Measurements from ENCODE around the gene C6orf89.

C6orf89 gene

GRCh38 chr6:36885461-36886401, at the start of gene C6orf89:
Gene C6orf89, plus strand, starts transcription at chr6:36885952. Its CDS starts 13,493 bp downstream, at chr6:36899445.
- in situ Hi-C loops (cut with MboI; ENCODE audit: low sequenced_read_pairs): no loop called here

DNA sequence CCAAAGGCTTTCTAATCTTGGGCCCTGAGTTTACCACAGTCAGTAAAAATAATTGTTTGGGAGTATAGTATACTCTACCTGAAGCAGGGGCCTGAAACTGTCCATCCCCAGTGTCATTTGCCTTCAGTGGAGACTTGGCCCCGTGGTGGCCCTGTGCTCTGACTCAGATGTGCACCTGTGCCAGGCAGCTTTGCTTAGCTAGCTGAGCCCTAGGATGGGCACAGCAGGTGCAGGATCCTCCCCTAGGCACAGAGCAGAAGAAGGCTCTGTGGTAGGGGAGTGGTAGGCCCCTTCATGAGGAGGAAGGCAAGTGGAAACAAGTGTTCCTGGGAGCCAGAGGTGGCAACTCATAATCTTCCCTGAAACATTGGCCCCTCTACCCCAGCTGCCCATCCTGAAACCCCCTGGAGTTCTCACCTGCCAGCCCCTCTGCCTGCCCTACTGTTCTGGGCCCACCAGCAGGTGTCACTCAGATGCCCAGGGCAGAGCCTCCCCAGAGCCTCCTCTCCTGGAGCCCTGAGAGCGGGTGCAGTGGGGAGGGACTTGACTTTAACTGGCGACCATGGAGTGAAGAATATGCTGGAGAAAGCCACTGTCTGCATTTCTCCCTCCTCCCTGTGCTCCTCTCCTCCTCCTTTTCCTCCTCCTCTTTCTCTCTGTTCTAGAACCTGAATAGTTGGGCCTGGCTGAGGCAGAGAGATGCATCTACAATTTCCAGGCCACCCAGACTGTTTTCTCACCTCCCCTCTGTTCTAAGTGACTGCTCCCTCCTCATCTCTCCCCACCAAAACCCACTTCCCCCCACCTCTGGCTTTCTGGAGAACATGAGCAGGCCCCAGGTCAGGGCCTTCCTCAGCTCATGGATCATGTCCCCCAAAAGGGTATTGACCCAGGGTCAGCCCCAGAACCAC, 49.4 kb upstream of the C6orf89 start:
- in situ Hi-C loops (cut with MboI; ENCODE audit: low sequenced_read_pairs): no loop called here

DNA sequence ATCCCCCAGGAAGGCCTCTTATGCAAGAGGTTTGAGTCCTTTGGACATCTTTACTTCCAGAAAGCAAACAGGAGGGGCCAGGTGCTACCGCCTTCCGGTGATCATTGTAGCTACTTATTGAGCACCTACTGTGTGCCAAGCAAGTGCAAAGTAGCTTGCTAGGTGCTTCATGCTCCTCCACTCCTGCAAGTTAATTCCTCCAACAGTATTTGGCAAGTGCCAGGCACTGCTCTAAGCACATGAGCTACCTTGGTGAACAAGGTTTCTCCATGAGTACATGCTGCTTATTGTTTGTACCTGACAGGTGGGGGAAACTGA, 48.8 kb upstream of the C6orf89 start:
- in situ Hi-C loops (cut with MboI; ENCODE audit: low sequenced_read_pairs): no loop called here

- in situ Hi-C loops (cut with MboI; ENCODE audit: low sequenced_read_pairs): no loop called here
These were observed 48.1 kb upstream of the C6orf89 start for GRCh38 chr6:36837686-36838085.

- in situ Hi-C loops (cut with MboI; ENCODE audit: low sequenced_read_pairs): no loop called here
These were observed 46.6 kb upstream of the C6orf89 start, which contains the start of gene CPNE5 for GRCh38 chr6:36838896-36839748. Gene CPNE5, minus strand, starts transcription at chr6:36839444. Its CDS starts 67 bp downstream, at chr6:36839377.

DNA sequence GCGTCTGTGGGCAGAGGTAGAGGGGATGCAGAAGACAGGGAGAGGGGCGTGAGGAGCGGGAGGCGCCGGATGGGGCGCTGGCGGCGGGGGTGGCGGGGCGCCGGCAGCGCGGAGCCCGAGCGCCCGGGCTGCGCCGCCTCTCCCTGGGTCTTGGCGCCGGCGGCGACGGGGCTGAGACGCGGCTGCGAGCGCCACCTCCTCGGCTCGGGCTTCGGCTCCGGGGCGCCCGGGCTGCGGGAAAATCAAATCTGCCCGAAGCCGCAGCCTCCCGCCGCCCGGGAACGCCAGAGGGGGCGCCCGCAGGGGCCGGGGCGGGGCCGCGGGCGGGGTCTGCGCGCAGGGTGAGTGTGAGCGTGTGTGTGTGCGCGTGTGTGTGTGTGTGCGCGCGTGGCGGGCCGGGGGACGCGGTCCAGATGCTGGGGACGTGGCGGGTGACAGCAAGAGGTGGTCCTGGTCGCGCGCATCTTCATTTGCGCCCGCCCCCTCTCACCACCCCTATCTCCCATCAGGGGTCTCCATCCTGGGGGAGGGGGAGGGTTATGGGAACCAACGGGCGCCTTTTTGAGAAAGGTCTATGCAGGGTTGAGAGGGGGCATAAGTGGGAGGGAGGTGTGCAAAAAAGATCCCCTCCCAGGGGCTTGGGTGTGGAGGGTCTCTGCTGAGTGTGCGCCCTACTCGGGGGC, 45.9 kb upstream of the C6orf89 start:
- in situ Hi-C loops (cut with MboI; ENCODE audit: low sequenced_read_pairs): no loop called here

DNA sequence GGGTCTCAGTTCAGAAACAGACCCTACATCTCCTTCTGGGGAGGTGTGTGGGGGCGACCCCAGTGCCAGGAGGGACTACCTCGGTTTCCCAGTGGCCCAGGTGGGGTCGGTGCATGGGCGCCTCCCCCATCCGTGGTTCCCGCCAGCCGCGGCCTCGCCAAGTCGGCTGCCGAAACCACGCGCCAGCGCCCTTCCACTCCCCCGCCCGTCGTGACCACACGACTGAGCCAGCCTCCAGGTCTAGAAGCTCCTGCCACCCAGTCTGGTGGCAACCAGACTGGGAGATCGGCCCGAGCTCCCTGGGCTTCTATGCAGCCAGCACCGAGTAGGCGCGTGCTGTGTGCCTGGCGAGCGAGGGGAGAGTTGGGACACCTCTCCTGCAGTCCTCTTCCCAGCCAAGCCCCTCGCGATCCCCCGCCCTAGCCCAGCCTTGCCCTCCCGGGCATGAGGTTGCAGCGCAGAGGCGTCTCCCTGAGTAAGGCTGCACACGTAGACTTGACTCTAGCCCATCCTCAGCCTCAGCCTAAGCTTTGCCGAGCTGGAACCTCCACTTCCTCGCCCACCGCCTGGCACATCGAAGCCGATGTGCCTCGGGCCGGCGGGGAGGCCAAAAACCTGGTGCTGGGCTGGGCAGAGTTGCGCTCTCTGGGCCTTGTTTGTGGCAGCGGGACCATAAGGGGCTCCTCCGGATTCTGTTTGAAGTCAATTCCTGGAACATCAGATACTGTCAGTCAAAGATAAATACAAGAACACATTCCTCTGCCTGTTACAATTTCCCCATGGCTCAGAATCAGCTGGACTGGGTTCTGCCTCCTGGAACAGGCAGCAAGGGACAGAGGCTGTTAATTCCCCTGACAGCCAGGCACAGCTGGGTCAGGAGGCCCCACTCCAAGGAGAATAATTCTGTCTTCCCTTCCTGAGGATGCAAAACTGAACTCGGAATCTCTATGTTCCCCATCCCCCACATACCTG, 45.0 kb upstream of the C6orf89 start:
- in situ Hi-C loops (cut with MboI; ENCODE audit: low sequenced_read_pairs): no loop called here

GRCh38 chr6:36841756-36842155, 44.0 kb upstream of the C6orf89 start:
- in situ Hi-C loops (cut with MboI; ENCODE audit: low sequenced_read_pairs): no loop called here

- in situ Hi-C loops (cut with MboI; ENCODE audit: low sequenced_read_pairs): no loop called here
These were observed 42.6 kb upstream of the C6orf89 start for GRCh38 chr6:36843170-36843569.

DNA sequence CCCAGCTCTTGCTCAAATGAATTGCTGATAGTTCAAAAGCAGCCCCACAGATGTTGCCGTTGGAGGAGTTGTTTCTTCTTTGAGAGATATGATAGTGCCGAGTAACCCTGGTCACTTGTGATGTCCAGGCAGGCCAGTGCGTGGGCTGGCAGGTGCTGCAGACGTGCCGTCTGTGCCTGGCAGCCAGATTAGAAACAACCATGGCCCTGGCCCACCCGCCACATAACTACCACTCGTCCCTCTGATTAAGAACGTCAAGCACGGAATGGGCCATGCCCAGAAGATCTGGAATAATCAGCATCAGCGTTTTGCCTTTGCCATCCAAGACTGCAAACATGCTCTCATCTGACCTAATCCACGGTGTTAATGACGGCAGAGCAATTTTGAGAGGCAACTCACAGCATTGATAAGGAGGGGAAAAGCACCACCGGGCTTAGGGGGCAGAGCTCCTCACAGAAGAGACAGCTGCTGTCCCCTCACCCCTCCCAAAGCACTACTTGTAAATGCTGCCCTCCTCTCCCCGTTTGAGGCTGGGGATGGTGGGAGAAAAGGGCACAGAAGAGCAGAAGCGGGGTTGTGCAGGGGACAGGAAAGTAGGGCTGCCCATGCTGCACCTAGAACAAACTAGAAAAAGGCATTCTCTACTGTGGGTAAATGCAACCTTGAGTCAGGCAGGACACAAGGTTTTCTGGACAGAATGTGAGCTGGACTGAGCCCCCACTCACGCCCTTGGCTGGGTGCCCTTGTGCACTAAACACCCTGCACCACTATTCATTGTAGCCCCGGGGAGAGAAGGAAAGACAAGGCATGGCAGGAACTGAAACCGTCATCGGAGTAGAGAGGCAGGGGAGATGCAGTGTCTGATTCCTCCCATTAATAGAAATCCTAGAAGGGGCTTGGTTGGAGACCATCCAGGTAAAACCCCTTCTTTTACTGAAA, 41.3 kb upstream of the C6orf89 start:
- in situ Hi-C loops (cut with MboI; ENCODE audit: low sequenced_read_pairs): no loop called here

DNA sequence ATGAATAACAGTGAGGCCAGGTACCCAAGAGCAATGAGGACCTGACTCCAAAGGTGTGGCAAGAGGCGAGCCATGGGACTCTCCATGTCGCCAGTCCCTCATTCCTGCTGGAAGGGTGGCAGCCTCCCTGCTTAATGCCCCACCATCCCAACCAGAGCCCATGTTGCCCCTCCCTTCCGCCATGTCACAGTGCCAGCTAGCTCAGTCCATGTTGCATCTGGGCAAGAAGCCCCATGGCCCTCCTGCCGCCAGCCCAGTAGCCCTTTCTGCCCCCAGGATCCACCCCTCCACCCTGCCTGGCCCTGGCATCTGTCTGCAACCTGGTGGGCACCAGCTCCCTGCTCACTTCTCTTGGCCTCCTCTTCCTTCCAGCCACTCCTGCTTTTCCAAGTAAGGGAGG, 40.5 kb upstream of the C6orf89 start:
- in situ Hi-C loops (cut with MboI; ENCODE audit: low sequenced_read_pairs): no loop called here

DNA sequence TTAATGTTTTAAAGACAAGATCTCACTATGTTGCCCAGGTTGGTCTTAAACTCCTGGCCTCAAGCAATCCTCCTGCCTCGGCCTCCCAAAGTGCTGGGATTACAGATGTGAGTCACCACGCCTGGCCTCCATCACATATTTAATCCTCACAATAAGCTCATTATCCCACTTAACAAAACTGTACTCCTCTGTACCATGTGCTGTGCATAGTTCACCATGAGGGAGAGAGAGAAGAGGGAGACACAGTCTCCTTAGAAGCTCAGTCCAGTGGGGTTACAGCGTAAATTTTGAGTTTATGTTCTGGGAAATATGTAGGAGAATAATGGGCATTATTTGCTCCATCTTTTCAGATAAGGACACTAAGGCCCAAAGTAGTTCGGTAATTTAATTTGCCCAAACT, 38.6 kb upstream of the C6orf89 start:
- in situ Hi-C loops (cut with MboI; ENCODE audit: low sequenced_read_pairs): no loop called here

GRCh38 chr6:36847991-36848390, 37.8 kb upstream of the C6orf89 start:
- in situ Hi-C loops (cut with MboI; ENCODE audit: low sequenced_read_pairs): no loop called here

- in situ Hi-C loops (cut with MboI; ENCODE audit: low sequenced_read_pairs): no loop called here
These were observed 36.9 kb upstream of the C6orf89 start for GRCh38 chr6:36848658-36849441.

GRCh38 chr6:36850021-36850420, 35.7 kb upstream of the C6orf89 start:
- in situ Hi-C loops (cut with MboI; ENCODE audit: low sequenced_read_pairs): loop anchor here (5.0 kb wide), 1 partner anchor 78 kb away; no protein-coding TSS in a partner anchor

DNA sequence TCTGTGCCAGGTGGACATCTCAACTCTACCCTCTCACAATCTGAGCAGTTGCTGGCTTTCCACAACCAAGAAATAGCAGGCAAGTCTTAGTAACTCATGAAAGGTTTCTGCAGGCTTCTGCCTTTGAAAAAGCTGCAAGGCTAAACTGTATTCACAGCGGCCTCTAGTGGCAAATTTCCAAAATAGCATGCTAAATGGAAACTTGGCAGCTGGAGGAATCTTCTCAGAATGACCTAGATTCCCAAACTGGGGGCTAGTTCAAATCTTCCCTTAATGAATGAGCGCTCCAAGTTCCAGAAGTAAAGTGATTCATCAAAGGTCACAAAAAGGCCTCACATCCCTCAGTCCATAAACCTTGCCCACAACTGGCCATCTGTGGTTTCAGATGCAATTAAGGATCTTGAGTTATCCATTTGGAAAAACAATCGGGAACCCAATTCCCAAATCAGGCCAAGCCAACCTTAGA, 34.6 kb upstream of the C6orf89 start:
- in situ Hi-C loops (cut with MboI; ENCODE audit: low sequenced_read_pairs): loop anchor here (5.0 kb wide), 1 partner anchor 79 kb away; no protein-coding TSS in a partner anchor

DNA sequence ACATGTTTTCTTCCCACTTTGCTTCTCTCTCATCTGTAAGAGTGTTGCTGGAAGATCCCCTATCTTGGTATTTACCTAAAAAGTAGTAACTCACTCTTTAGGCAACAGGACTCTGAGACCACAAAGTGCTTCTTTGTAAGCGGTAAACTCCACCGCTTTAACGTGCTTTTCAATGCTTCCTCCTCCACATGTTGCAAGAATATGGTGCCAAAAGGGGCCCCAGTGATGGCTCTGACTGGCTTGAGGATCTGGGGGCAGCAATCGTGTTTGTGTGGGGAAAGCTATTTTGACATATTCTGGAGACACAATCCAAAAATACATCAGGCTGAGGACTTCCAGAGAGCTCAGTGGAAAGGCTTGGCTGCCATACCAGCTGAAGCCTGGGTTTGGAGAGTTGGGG, 34.1 kb upstream of the C6orf89 start:
- in situ Hi-C loops (cut with MboI; ENCODE audit: low sequenced_read_pairs): loop anchor here (5.0 kb wide), 1 partner anchor 79 kb away; no protein-coding TSS in a partner anchor
